GM12878 (cell line): ENCODE results near the gene N4BP2L2. TPM values are rescaled to one million over a fixed set of nuclear protein-coding genes. Genes with fewer than 3 reads are reported as not detected.

Source experiments
- ATAC-seq: fragments of 200-7000 bp; cut with Tn5 transposase; 3 replicates; pipeline ENCODE4 v1.9.1; 2020; ENCODE audit warnings: mild to moderate bottlenecking, moderate library complexity
- BruUV-seq: library from RNA; stranded (reverse); fragments of 400-500 nt; replicated peaks from 2 replicates; lab custom pipeline; 2021; lab: Mats Ljungman, UMichigan
- CTCF ChIA-PET: fragments of 300-600 bp; sonication (Branson Sonifier 250); formaldehyde crosslinking; extraction: SDS; loops from one replicate; lab custom pipeline; 2021; ENCODE audit warnings: inconsistent platforms; lab: Yijun Ruan, JAX
- POLR2A ChIA-PET: fragments of 350-600 bp; formaldehyde crosslinking; extraction: SDS; loops from one replicate; lab custom pipeline; 2021; ENCODE audit warnings: inconsistent platforms; lab: Charles Lee
- RAD21 ChIA-PET: fragments of 300-600 bp; sonication (Branson Sonifier 250); formaldehyde crosslinking; loops from one replicate; lab custom pipeline; 2023; ENCODE audit warnings: antibody characterized with exemption; ENCODE audit not compliant: unreplicated experiment; lab: Charles Lee
- SMC1A ChIA-PET: fragments of 300-600 bp; sonication (Branson Sonifier 250); formaldehyde crosslinking; loops from one replicate; lab custom pipeline; 2023; ENCODE audit not compliant: unreplicated experiment, uncharacterized antibody; lab: Charles Lee
- DNase-seq: peaks from one replicate; pipeline ENCODE4 v3.0.0-alpha.2; 2011; ENCODE audit warnings: low read depth, low spot score
- FAIRE-seq: peaks from 3 replicates; lab custom pipeline; 2011; peaks lifted over from hg19 to GRCh38; lab: Jason Lieb, UNC
- H2AFZ ChIP-seq: 2 replicates; pipeline ENCODE4 v1.6.0; 2011; ENCODE audit warnings: low read depth, low read length, control low read depth; ENCODE audit not compliant: control insufficient read depth
- H3K27ac ChIP-seq: 2 replicates; pipeline ENCODE4 v1.5.1; 2011; ENCODE audit warnings: control low read depth; ENCODE audit not compliant: control insufficient read depth, insufficient read depth
- H3K27me3 ChIP-seq, 2 experiments: replicated peaks in 1 of 2; 2 replicates each; pipeline versions ENCODE4 v1.6.0 to v1.6.1; 2011; ENCODE audit warnings: low read length in 1 of 2; ENCODE audit not compliant: control insufficient read depth in 2 of 2, insufficient read depth in 2 of 2
- H3K36me3 ChIP-seq, 2 experiments: 2 replicates each; pipeline ENCODE4 v1.5.1; 2011; ENCODE audit warnings: low read length in 1 of 2; ENCODE audit not compliant: control insufficient read depth in 2 of 2, insufficient read depth in 2 of 2
- H3K4me1 ChIP-seq: 2 replicates; pipeline ENCODE4 v1.6.1; 2011; ENCODE audit warnings: mild to moderate bottlenecking, low read length, moderate library complexity, mixed read lengths; ENCODE audit not compliant: control insufficient read depth, insufficient read depth
- H3K4me2 ChIP-seq: 2 replicates; pipeline ENCODE4 v1.6.0; 2011; ENCODE audit warnings: control low read depth; ENCODE audit not compliant: control insufficient read depth, insufficient read depth
- H3K4me3 ChIP-seq: fragments of 200-600 bp; sonication (generic); 2 replicates; pipeline ENCODE4 v1.5.1; 2016
- H3K79me2 ChIP-seq: 2 replicates; pipeline ENCODE4 v1.6.0; 2011; ENCODE audit warnings: low read length; ENCODE audit not compliant: control insufficient read depth, insufficient read depth
- H3K9ac ChIP-seq: 2 replicates; pipeline ENCODE4 v1.8.0; 2011; ENCODE audit warnings: low read length, control low read depth, mixed read lengths; ENCODE audit not compliant: control insufficient read depth, insufficient read depth
- H3K9me3 ChIP-seq: replicated peaks from 3 replicates; pipeline ENCODE4 v1.5.1; 2011; ENCODE audit warnings: mild to moderate bottlenecking, low read length; ENCODE audit not compliant: control insufficient read depth, insufficient read depth
- H4K20me1 ChIP-seq: 2 replicates; pipeline ENCODE4 v1.6.0; 2011; ENCODE audit not compliant: control insufficient read depth, insufficient read depth
- BHLHE40 ChIP-seq, 2 experiments: fragments of 450-650 bp in 1 of 2; IDR thresholded peaks; 2 replicates each; pipeline ENCODE4 v1.6.1; 2011 to 2017; ENCODE audit warnings: low read depth in 2 of 2, borderline replicate concordance in 1 of 2, improper control_type of control experiment in 1 of 2, low read length in 1 of 2, mild to moderate bottlenecking in 1 of 2
- CREB1 ChIP-seq: IDR thresholded peaks from 2 replicates; pipeline ENCODE4 v1.6.1; 2012; ENCODE audit warnings: low read depth, mild to moderate bottlenecking, inconsistent platforms
- GATAD2B ChIP-seq: fragments of 450-650 bp; conservative IDR thresholded peaks from 2 replicates; pipeline ENCODE4 v1.6.1; 2017; ENCODE audit warnings: low read depth, mild to moderate bottlenecking, moderate library complexity
- MYB ChIP-seq: fragments of 150-350 bp; IDR thresholded peaks from 2 replicates; pipeline ENCODE4 v1.6.1; 2014; ENCODE audit warnings: mild to moderate bottlenecking, low read depth, low read length, borderline replicate concordance
- RFX5 ChIP-seq: IDR thresholded peaks from 2 replicates; pipeline ENCODE4 v1.6.1; 2011; ENCODE audit warnings: low read depth, low read length, improper control_type of control experiment
- SREBF1 ChIP-seq: IDR thresholded peaks from 2 replicates; pipeline ENCODE4 v1.6.1; 2012; ENCODE audit warnings: mild to moderate bottlenecking, low read length
- STAT3 ChIP-seq: IDR thresholded peaks from 2 replicates; pipeline ENCODE4 v1.6.1; 2011; ENCODE audit warnings: low read depth, low read length, improper control_type of control experiment
- WGBS: methylation state at CpG from one replicate; pipeline ENCODE4 v1.1.6; 2016; ENCODE audit warnings: low lambda C conversion rate; ENCODE audit not compliant: insufficient replicate concordance, insufficient coverage; ENCODE audit errors: missing lambda C conversion rate; 5-methylcytosine and 5-hydroxymethylcytosine counted together
- in situ Hi-C: fragments of 300-500 bp; cut with MboI; formaldehyde crosslinking; loops from 9 replicates; pipeline ENCODE4 v1.14.3; 2018; ENCODE audit warnings: mixed read lengths
- intact Hi-C: fragments of 100-400 bp; cut with micrococcal nuclease; formaldehyde crosslinking; loops from one replicate; pipeline ENCODE4 v1.14.2; 2022; ENCODE audit not compliant: unreplicated experiment
- polyA plus RNA-seq, 11 experiments: library from polyadenylated mRNA; depleted of rRNA in 4 of 11; unstranded in 6 of 11; stranded (reverse) in 5 of 11; fragments of >200 nt; fragmentation: Nextera tagmentation in 4 of 11; fragmentation: Illumina TruSeq in 1 of 11; extraction: Ambion mirVana in 4 of 11; extraction: Trizol in 1 of 11; gene quantifications; 1 replicate in 1 of 11; 2 replicates in 10 of 11; pipeline versions ENCODE4 v1.2.1 to v1.2.3, GENCODE V29; 2011 to 2016; ENCODE audit warnings: inconsistent platforms in 2 of 11, missing spikeins in 2 of 11, low read depth in 1 of 11
- total RNA-seq, 4 experiments: library from RNA; depleted of rRNA in 3 of 4; stranded (reverse); fragments of >200 nt in 3 of 4; fragmentation: Illumina TruSeq in 1 of 4; extraction: Trizol in 1 of 4; gene quantifications; 2 replicates each; pipeline versions ENCODE4 v1.2.1 to v1.2.3, GENCODE V29; 2013 to 2021
- TF ChIP-seq, protein P1 (sequence below): fragments of 450-650 bp; IDR thresholded peaks from 2 replicates; pipeline ENCODE4 v1.6.1; 2017; ENCODE audit warnings: antibody characterized with exemption, mild to moderate bottlenecking, moderate library complexity
- TF ChIP-seq, protein P2 (sequence below): IDR thresholded peaks from 2 replicates; pipeline ENCODE4 v1.6.1; 2012; ENCODE audit warnings: improper control_type of control experiment, low read depth, low read length; ENCODE audit not compliant: insufficient replicate concordance
- TF ChIP-seq, protein P3 (sequence below): fragments of 450-650 bp; IDR thresholded peaks from 2 replicates; pipeline ENCODE4 v1.6.1; 2017; ENCODE audit warnings: mild to moderate bottlenecking

N4BP2L2 gene
- total and polyA plus RNA-seq, 10 of the 15 experiments (the other 5 are each of a cell fraction or from before 2014, with no cell fraction given): 41.7 to 87.1 (median 61.2) TPM

GRCh38 chr13:32527151-32527550 is 11.4 kb downstream of the N4BP2L2 start:
- ChIA-PET SMC1A (interaction anchor here (0.9 to 2.2 kb wide), 3 partner anchors 10 to 55 kb away, joined by 3 to 7 read pairs (median 3); no protein-coding TSS in a partner anchor), POLR2A (interaction anchor here (0.6 to 0.7 kb wide), 2 partner anchors 256 to 576 kb away, joined by 3 read pairs; no protein-coding TSS in a partner anchor), RAD21 (no interaction called here), CTCF (no interaction called here)
- H3K4me3 ChIP-seq: no peak overlapping the region
- H3K27ac ChIP-seq: no peak overlapping the region
- intact Hi-C loops (no loop called here), in situ Hi-C loops (loop anchor here (25.0 kb wide), 1 partner anchor 1365 kb away; the partner anchor contains the start of gene HSPH1)
- 98% methylated on average over 3 of the region's 3 CpGs for WGBS
- 0 out of 2 replicates have a peak, but pooled peaks cover 3% of the 10 kb centered on the region for H4K20me1 ChIP-seq
- no peak overlapping the region for H3K9ac ChIP-seq
- peaks cover 5% of the 10 kb centered on the region; the same call in 1 of the 2 replicates for H3K4me1 ChIP-seq
- no TSS peak for BruUV-seq
- no peaks in the 10 kb centered on the region for H3K27me3 ChIP-seq
- no peaks in the 10 kb centered on the region for H3K9me3 ChIP-seq
- H2AFZ ChIP-seq: no peak overlapping the region
- H3K4me2 ChIP-seq: no peak overlapping the region
- FAIRE-seq (no peak), DNase-seq (no peak), ATAC-seq (no peak)
- peaks cover 47% of the 10 kb centered on the region for H3K79me2 ChIP-seq
- H3K36me3 ChIP-seq: no peaks in the 10 kb centered on the region; a peak in 2 of 4 replicates
- TF ChIP-seq MYB: no peak
- no peak for TF ChIP-seq SREBF1
- TF ChIP-seq, protein P1, sequence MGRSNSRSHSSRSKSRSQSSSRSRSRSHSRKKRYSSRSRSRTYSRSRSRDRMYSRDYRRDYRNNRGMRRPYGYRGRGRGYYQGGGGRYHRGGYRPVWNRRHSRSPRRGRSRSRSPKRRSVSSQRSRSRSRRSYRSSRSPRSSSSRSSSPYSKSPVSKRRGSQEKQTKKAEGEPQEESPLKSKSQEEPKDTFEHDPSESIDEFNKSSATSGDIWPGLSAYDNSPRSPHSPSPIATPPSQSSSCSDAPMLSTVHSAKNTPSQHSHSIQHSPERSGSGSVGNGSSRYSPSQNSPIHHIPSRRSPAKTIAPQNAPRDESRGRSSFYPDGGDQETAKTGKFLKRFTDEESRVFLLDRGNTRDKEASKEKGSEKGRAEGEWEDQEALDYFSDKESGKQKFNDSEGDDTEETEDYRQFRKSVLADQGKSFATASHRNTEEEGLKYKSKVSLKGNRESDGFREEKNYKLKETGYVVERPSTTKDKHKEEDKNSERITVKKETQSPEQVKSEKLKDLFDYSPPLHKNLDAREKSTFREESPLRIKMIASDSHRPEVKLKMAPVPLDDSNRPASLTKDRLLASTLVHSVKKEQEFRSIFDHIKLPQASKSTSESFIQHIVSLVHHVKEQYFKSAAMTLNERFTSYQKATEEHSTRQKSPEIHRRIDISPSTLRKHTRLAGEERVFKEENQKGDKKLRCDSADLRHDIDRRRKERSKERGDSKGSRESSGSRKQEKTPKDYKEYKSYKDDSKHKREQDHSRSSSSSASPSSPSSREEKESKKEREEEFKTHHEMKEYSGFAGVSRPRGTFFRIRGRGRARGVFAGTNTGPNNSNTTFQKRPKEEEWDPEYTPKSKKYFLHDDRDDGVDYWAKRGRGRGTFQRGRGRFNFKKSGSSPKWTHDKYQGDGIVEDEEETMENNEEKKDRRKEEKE: no peak
- TF ChIP-seq, protein P2, sequence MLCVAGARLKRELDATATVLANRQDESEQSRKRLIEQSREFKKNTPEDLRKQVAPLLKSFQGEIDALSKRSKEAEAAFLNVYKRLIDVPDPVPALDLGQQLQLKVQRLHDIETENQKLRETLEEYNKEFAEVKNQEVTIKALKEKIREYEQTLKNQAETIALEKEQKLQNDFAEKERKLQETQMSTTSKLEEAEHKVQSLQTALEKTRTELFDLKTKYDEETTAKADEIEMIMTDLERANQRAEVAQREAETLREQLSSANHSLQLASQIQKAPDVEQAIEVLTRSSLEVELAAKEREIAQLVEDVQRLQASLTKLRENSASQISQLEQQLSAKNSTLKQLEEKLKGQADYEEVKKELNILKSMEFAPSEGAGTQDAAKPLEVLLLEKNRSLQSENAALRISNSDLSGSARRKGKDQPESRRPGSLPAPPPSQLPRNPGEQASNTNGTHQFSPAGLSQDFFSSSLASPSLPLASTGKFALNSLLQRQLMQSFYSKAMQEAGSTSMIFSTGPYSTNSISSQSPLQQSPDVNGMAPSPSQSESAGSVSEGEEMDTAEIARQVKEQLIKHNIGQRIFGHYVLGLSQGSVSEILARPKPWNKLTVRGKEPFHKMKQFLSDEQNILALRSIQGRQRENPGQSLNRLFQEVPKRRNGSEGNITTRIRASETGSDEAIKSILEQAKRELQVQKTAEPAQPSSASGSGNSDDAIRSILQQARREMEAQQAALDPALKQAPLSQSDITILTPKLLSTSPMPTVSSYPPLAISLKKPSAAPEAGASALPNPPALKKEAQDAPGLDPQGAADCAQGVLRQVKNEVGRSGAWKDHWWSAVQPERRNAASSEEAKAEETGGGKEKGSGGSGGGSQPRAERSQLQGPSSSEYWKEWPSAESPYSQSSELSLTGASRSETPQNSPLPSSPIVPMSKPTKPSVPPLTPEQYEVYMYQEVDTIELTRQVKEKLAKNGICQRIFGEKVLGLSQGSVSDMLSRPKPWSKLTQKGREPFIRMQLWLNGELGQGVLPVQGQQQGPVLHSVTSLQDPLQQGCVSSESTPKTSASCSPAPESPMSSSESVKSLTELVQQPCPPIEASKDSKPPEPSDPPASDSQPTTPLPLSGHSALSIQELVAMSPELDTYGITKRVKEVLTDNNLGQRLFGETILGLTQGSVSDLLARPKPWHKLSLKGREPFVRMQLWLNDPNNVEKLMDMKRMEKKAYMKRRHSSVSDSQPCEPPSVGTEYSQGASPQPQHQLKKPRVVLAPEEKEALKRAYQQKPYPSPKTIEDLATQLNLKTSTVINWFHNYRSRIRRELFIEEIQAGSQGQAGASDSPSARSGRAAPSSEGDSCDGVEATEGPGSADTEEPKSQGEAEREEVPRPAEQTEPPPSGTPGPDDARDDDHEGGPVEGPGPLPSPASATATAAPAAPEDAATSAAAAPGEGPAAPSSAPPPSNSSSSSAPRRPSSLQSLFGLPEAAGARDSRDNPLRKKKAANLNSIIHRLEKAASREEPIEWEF: no peak
- TF ChIP-seq RFX5: no peak
- no peak for TF ChIP-seq BHLHE40 (IDR thresholded peaks at IDR 0.05; ENCODE audit: borderline replicate concordance in 1 of 2, low read depth in 2 of 2, low read length in 1 of 2)
- TF ChIP-seq GATAD2B: no peak
- no peak for TF ChIP-seq CREB1
- no peak for TF ChIP-seq STAT3
- TF ChIP-seq, protein P3, sequence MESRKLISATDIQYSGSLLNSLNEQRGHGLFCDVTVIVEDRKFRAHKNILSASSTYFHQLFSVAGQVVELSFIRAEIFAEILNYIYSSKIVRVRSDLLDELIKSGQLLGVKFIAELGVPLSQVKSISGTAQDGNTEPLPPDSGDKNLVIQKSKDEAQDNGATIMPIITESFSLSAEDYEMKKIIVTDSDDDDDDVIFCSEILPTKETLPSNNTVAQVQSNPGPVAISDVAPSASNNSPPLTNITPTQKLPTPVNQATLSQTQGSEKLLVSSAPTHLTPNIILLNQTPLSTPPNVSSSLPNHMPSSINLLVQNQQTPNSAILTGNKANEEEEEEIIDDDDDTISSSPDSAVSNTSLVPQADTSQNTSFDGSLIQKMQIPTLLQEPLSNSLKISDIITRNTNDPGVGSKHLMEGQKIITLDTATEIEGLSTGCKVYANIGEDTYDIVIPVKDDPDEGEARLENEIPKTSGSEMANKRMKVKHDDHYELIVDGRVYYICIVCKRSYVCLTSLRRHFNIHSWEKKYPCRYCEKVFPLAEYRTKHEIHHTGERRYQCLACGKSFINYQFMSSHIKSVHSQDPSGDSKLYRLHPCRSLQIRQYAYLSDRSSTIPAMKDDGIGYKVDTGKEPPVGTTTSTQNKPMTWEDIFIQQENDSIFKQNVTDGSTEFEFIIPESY: no peak
